Body of pancreas (tissue), 4 donors: ENCODE results near the gene ANKRD6. TPM values are rescaled to one million over a fixed set of nuclear protein-coding genes. Genes with fewer than 3 reads are reported as not detected.

Experiments used
- ATAC-seq: fragments of 150-250 bp; one replicate; pipeline ENCODE4 v1.9.1; 2016
- DNase-seq, 4 donors: peaks; one replicate each; pipeline ENCODE4 v3.0.0-alpha.2; 2019
- H3K27ac ChIP-seq, 4 donors: fragments of 200-600 bp; sonication (generic); 1 replicate in 3 of 4; 2 replicates in 1 of 4; pipeline versions ENCODE4 v1.5.1 to v1.6.1; 2016 to 2019; ENCODE audit warnings: mild to moderate bottlenecking in 1 of 4, mixed read lengths in 1 of 4, moderate library complexity in 1 of 4
- H3K27me3 ChIP-seq, 2 donors: fragments of 200-600 bp; sonication (generic); one replicate each; pipeline ENCODE4 v1.6.0; 2016; ENCODE audit warnings: mild to moderate bottlenecking in 1 of 2
- H3K36me3 ChIP-seq, 2 donors: fragments of 200-600 bp; sonication (generic); replicated peaks in 1 of 2; 2 replicates each; pipeline ENCODE4 v1.5.1; 2016; ENCODE audit warnings: low read depth in 2 of 2; ENCODE audit not compliant: insufficient read depth in 1 of 2
- H3K4me1 ChIP-seq: fragments of 200-600 bp; sonication (generic); one replicate; pipeline ENCODE4 v1.6.0; 2016
- H3K4me3 ChIP-seq, 2 donors: fragments of 200-600 bp; sonication (generic); 1 replicate in 1 of 2; 2 replicates in 1 of 2; pipeline ENCODE4 v1.5.1; 2016 to 2019
- H3K9me3 ChIP-seq, 3 donors: fragments of 200-600 bp; sonication (generic); 1 replicate in 2 of 3; 2 replicates in 1 of 3; pipeline ENCODE4 v1.5.1; 2016
- POLR2A ChIP-seq, 3 donors: fragments of 450-650 bp; IDR thresholded peaks; one replicate each; pipeline ENCODE4 v1.6.1; 2016; ENCODE audit warnings: antibody characterized with exemption in 3 of 3, mild to moderate bottlenecking in 2 of 3
- WGBS, 2 donors: methylation state at CpG; one replicate each; pipeline ENCODE4 v1.1.5; 2017; 5-methylcytosine and 5-hydroxymethylcytosine counted together
- intact Hi-C: fragments of 100-400 bp; cut with DNase I; formaldehyde crosslinking; loops from one replicate; pipeline ENCODE4 v1.15.1; 2023
- total RNA-seq, 2 donors: library from RNA; depleted of rRNA; stranded (reverse); fragments of >200 nt; gene quantifications; one replicate each; pipeline ENCODE4 v1.1.0, GENCODE V29; 2016
- TF ChIP-seq, protein P1 (sequence below), 7 experiments: fragments of 450-650 bp in 4 of 7; fragments of 200-600 bp in 3 of 7; sonication (generic) in 3 of 7; IDR thresholded peaks; one replicate each; pipeline ENCODE4 v1.5.1; 2016 to 2019; ENCODE audit warnings: antibody characterized with exemption in 7 of 7

ANKRD6 gene
- total RNA-seq, 2 donors from 2014 or later: 16.9 to 21.4 TPM

DNA sequence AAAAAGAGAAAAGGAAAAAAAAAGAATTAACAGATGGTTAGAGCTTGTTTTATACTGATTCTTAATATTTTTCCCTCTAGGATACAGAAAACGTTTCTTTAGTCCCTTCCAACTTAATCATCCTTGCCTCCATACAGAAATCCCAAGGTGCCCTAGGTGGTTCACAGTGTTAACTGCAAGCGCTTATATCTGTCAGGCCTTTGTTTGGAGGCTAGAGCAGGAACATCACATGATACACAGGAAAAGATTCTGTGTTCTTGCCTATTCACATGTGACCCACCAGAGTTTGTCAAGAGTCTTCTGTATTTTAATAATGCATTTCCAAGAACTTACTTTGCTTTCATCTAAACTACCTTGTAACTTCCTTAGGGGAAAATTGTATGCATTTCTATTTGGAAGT lies 31.3 kb downstream of the ANKRD6 start:
- no peaks in the 10 kb centered on the region for H3K27me3 ChIP-seq
- H3K9me3 ChIP-seq: no peaks in the 10 kb centered on the region
- H3K4me1 ChIP-seq: no peaks in the 10 kb centered on the region
- H3K4me3 ChIP-seq: no peak overlapping the region
- intact Hi-C loops: no loop called here
- WGBS, 2 donors: 67 to 73% methylated on average over 2 of the region's 2 CpGs
- DNase-seq: no peak
- no peak for ATAC-seq
- no peaks in the 10 kb centered on the region for H3K36me3 ChIP-seq
- no peak overlapping the region for H3K27ac ChIP-seq
- no peak for TF ChIP-seq POLR2A (IDR thresholded peaks at IDR 0.05)
- TF ChIP-seq, protein P1, sequence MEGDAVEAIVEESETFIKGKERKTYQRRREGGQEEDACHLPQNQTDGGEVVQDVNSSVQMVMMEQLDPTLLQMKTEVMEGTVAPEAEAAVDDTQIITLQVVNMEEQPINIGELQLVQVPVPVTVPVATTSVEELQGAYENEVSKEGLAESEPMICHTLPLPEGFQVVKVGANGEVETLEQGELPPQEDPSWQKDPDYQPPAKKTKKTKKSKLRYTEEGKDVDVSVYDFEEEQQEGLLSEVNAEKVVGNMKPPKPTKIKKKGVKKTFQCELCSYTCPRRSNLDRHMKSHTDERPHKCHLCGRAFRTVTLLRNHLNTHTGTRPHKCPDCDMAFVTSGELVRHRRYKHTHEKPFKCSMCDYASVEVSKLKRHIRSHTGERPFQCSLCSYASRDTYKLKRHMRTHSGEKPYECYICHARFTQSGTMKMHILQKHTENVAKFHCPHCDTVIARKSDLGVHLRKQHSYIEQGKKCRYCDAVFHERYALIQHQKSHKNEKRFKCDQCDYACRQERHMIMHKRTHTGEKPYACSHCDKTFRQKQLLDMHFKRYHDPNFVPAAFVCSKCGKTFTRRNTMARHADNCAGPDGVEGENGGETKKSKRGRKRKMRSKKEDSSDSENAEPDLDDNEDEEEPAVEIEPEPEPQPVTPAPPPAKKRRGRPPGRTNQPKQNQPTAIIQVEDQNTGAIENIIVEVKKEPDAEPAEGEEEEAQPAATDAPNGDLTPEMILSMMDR (IDR thresholded peaks at IDR 0.05): no peak

DNA sequence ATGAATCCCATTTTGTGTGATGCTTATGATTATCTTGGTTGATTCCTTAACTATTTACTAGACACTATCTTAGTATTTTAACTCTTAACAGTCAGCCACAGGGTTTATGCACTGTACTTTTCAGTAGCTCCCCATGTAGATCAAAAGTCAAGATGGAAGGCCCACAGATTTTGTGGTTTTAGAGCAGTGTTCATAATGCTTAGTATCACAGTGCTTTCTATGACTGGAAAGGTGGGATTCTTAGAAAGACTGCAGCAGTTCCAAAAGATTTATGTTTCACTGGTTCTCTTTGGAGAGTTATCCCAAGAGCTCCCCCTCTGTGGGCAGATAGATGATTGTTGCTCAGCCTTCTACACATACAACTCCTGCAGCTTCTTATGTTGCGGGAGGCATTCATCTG lies 34.5 kb downstream of the ANKRD6 start:
- H3K27me3 ChIP-seq: no peaks in the 10 kb centered on the region
- H3K4me1 ChIP-seq: no peaks in the 10 kb centered on the region
- no peak for ATAC-seq
- intact Hi-C loops: no loop called here
- no peak overlapping the region for H3K27ac ChIP-seq
- H3K4me3 ChIP-seq: no peak overlapping the region
- no peak for DNase-seq
- TF ChIP-seq, protein P1 (IDR thresholded peaks at IDR 0.05): no peak
- no peak for TF ChIP-seq POLR2A (IDR thresholded peaks at IDR 0.05)
- H3K36me3 ChIP-seq: no peaks in the 10 kb centered on the region
- 94 to 100% methylated on average over 1 of the region's 1 CpG for WGBS, 2 donors
- no peaks in the 10 kb centered on the region for H3K9me3 ChIP-seq

DNA sequence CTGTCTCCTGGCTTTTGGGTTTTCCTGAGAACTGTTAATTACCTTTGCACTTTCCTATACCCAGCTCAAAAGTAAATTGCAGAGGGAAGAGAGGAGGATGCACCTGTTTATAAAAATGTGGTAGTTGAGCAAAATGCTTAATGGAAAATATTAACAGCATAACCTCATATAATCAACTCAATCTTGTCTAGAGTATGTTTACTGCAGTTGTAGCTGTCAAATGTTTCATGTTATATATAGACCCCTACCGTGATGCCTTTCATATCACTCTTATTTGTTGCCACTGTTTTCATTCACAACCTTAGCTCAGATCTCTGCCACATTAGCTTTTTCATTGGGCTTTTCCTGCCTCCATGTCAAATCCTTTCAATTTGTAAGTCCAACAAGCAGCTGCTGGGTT lies 36.0 kb downstream of the ANKRD6 start:
- no peaks in the 10 kb centered on the region for H3K9me3 ChIP-seq
- intact Hi-C loops: no loop called here
- no peak for TF ChIP-seq POLR2A (IDR thresholded peaks at IDR 0.05)
- TF ChIP-seq, protein P1 (IDR thresholded peaks at IDR 0.05): no peak
- no peak overlapping the region for H3K27ac ChIP-seq
- H3K36me3 ChIP-seq: no peaks in the 10 kb centered on the region
- ATAC-seq (no peak), DNase-seq (no peak)
- H3K27me3 ChIP-seq: no peaks in the 10 kb centered on the region
- WGBS, 2 donors: 33 to 34% methylated on average over 1 of the region's 1 CpG
- no peak overlapping the region for H3K4me3 ChIP-seq
- H3K4me1 ChIP-seq: no peaks in the 10 kb centered on the region

DNA sequence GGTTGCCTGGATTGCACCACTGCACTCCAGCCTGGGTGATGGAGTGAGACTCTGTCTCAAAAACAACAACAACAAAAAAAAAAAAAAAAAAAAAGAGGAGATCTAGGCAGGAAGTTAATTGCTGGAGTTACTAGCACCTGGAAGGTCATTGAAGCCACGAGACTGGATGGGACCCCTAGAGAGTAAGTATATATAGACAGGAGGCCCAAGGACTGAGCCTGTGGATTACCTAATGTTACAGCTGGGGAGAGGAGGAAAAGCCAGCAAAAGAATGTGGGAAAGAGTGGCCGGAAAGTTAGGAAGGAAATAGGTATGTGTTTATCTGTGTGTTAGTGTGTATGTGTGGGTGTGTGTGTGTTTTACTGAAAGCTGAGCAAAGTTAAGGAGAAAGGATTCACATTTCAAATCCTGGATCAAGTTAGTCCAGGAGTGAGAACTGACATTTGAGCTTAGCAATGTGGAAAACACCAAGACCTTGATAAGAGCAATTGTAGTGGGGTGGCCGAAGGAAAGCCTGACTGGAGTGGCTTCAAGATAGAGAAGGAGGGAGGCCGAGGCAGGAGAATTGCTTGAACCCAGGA lies 38.4 kb downstream of the ANKRD6 start:
- WGBS, 2 donors: 68 to 74% methylated on average over 4 of the region's 4 CpGs
- intact Hi-C loops: no loop called here
- Histone ChIP-seq H3K27ac (no peak overlapping the region), H3K4me1 (no peaks in the 10 kb centered on the region), H3K4me3 (no peak overlapping the region), H3K36me3 (no peaks in the 10 kb centered on the region), H3K9me3 (no peaks in the 10 kb centered on the region), H3K27me3 (no peaks in the 10 kb centered on the region)
- TF ChIP-seq, protein P1 (IDR thresholded peaks at IDR 0.05): no peak
- TF ChIP-seq POLR2A (IDR thresholded peaks at IDR 0.05): no peak
- DNase-seq (no peak), ATAC-seq (no peak)

DNA sequence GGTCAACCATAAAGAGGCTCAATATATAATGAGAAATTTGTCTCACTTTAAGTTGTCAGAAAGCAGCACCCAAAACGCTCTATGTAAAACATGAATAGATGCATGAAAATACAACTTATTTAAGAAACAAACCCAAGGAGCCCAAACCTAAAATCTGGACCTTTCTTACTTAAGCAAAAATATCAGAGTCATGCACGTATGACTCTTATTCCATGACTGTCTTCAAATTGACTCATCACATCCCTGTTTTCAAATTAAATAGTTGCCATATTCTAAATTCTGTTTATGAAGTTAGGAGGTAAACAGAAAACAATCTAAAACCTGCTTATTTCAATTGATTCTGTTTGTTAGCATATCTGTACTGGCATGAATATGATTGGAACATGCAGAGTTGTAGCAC lies 42.1 kb downstream of the ANKRD6 start:
- H3K9me3 ChIP-seq: no peaks in the 10 kb centered on the region
- WGBS, 2 donors: 82 to 90% methylated on average over 2 of the region's 2 CpGs
- H3K27ac ChIP-seq: no peak overlapping the region
- intact Hi-C loops: no loop called here
- TF ChIP-seq POLR2A (IDR thresholded peaks at IDR 0.05): no peak
- TF ChIP-seq, protein P1 (IDR thresholded peaks at IDR 0.05): no peak
- H3K4me3 ChIP-seq: no peak overlapping the region
- H3K4me1 ChIP-seq: no peaks in the 10 kb centered on the region
- no peaks in the 10 kb centered on the region for H3K36me3 ChIP-seq
- no peaks in the 10 kb centered on the region for H3K27me3 ChIP-seq
- ATAC-seq (no peak), DNase-seq (no peak)
